ENCODE results near the gene UBE2R2.

GRCh38 chr9:33934188-33934878 lies 117.4 kb downstream of the UBE2R2 start:
- TF ChIP-seq POLR2A (IDR thresholded peaks at IDR 0.05) = no peak
- TF ChIP-seq CTCF (IDR thresholded peaks at IDR 0.05) = no peak
- TF ChIP-seq POLR2AphosphoS5 (IDR thresholded peaks at IDR 0.05) = no peak
- no peak for TF ChIP-seq EP300 (IDR thresholded peaks at IDR 0.05)

All from upper lobe of left lung (tissue), 4 donors.